Smooth muscle cell (in vitro differentiated cells): ENCODE data around the gene PACS2. TPM values are rescaled to one million over a fixed set of nuclear protein-coding genes. Genes with fewer than 3 reads are reported as not detected.

Source experiments
- DNase-seq: peaks from one replicate; lab custom pipeline; 2025; ENCODE audit not compliant: unreplicated experiment; lab: John Stamatoyannopoulos, UW
- H2AFZ ChIP-seq: fragments of 200-600 bp; sonication (generic); 2 replicates; pipeline ENCODE4 v1.6.0; 2016; ENCODE audit warnings: antibody characterized with exemption, low read depth, mild to moderate bottlenecking
- H3F3A ChIP-seq: fragments of 200-600 bp; sonication (generic); 2 replicates; pipeline ENCODE4 v1.6.0; 2017; ENCODE audit warnings: antibody characterized with exemption, low read depth
- H3K27ac ChIP-seq: fragments of 200-600 bp; sonication (generic); 2 replicates; pipeline ENCODE4 v1.5.1; 2016; ENCODE audit warnings: low read depth, mild to moderate bottlenecking
- H3K27me3 ChIP-seq: fragments of 200-600 bp; sonication (generic); 2 replicates; pipeline ENCODE4 v1.6.1; 2016; ENCODE audit warnings: low read depth, mild to moderate bottlenecking
- H3K36me3 ChIP-seq: fragments of 200-600 bp; sonication (generic); 2 replicates; pipeline ENCODE4 v1.5.1; 2016; ENCODE audit warnings: low read depth
- H3K4me1 ChIP-seq: fragments of 200-600 bp; sonication (generic); 2 replicates; pipeline ENCODE4 v1.5.1; 2016; ENCODE audit warnings: low read depth
- H3K4me2 ChIP-seq: fragments of 200-600 bp; sonication (generic); 2 replicates; pipeline ENCODE4 v1.6.0; 2016; ENCODE audit warnings: mild to moderate bottlenecking
- H3K4me3 ChIP-seq: fragments of 200-600 bp; sonication (generic); 2 replicates; pipeline ENCODE4 v1.5.1; 2016; ENCODE audit warnings: mild to moderate bottlenecking
- H3K79me2 ChIP-seq: fragments of 200-600 bp; sonication (generic); 2 replicates; pipeline ENCODE4 v1.6.0; 2016; ENCODE audit warnings: low read depth, mild to moderate bottlenecking
- H3K9ac ChIP-seq: fragments of 200-600 bp; sonication (generic); 2 replicates; pipeline ENCODE4 v1.6.0; 2016; ENCODE audit warnings: low read depth
- H3K9me3 ChIP-seq: fragments of 200-600 bp; sonication (generic); replicated peaks from 2 replicates; pipeline ENCODE4 v1.5.1; 2016; ENCODE audit warnings: low read depth
- H4K20me1 ChIP-seq: fragments of 200-600 bp; sonication (generic); 2 replicates; pipeline ENCODE4 v1.6.0; 2016; ENCODE audit warnings: low read depth
- WGBS: methylation state at CpG from one replicate; pipeline ENCODE4 v1.1.7; 2016; ENCODE audit warnings: low lambda C conversion rate; 5-methylcytosine and 5-hydroxymethylcytosine counted together
- polyA plus RNA-seq: library from polyadenylated mRNA; unstranded; fragments of >200 nt; fragmentation: Nextera tagmentation; extraction: Ambion mirVana; gene quantifications from 2 replicates; pipeline ENCODE4 v1.2.1, GENCODE V29; 2016
- total RNA-seq: library from RNA; depleted of rRNA; stranded (reverse); fragments of >200 nt; gene quantifications from 2 replicates; pipeline ENCODE4 v1.2.3, GENCODE V29; 2014
- TF ChIP-seq, protein P1 (sequence below): fragments of 200-600 bp; sonication (generic); IDR thresholded peaks from 2 replicates; pipeline ENCODE4 v1.5.1; 2017; ENCODE audit warnings: borderline replicate concordance, mild to moderate bottlenecking, antibody characterized with exemption; ENCODE audit not compliant: insufficient read depth, poor library complexity, severe bottlenecking

The PACS2 gene
- total and polyA plus RNA-seq, 2 experiments from 2014 or later = 36.9 to 49.1 TPM

DNA sequence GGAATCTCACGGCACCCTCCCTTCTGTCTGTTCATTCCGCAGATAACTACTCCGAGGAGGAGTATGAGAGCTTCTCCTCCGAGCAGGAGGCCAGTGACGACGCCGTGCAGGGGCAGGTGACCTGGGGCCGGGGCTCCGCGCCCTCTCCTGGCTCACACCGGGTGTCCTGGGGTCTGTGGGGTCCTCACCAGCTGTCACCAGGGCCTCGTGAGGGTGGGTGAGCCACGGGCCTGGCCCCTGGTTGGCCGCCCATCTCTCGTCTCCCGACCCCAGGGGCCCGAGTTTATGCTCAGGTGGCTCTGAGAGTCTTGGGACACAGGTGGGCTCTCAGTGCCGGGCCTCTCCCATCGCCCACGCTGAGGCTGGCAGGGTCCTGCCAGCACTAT, 53.5 kb downstream of the PACS2 start:
- no peak for DNase-seq
- no peaks in the 10 kb centered on the region for H3K79me2 ChIP-seq
- no peaks in the 10 kb centered on the region for H3K9me3 ChIP-seq
- H3K27ac ChIP-seq = no peak overlapping the region
- H2AFZ ChIP-seq = no peak overlapping the region
- WGBS = 98% methylated on average over 20 of the region's 20 CpGs
- no peaks in the 10 kb centered on the region for H3F3A ChIP-seq
- H3K36me3 ChIP-seq = no peaks in the 10 kb centered on the region
- no peak overlapping the region for H3K9ac ChIP-seq
- H3K27me3 ChIP-seq = no peaks in the 10 kb centered on the region
- H4K20me1 ChIP-seq = no peaks in the 10 kb centered on the region
- TF ChIP-seq, protein P1, sequence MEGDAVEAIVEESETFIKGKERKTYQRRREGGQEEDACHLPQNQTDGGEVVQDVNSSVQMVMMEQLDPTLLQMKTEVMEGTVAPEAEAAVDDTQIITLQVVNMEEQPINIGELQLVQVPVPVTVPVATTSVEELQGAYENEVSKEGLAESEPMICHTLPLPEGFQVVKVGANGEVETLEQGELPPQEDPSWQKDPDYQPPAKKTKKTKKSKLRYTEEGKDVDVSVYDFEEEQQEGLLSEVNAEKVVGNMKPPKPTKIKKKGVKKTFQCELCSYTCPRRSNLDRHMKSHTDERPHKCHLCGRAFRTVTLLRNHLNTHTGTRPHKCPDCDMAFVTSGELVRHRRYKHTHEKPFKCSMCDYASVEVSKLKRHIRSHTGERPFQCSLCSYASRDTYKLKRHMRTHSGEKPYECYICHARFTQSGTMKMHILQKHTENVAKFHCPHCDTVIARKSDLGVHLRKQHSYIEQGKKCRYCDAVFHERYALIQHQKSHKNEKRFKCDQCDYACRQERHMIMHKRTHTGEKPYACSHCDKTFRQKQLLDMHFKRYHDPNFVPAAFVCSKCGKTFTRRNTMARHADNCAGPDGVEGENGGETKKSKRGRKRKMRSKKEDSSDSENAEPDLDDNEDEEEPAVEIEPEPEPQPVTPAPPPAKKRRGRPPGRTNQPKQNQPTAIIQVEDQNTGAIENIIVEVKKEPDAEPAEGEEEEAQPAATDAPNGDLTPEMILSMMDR = no peak
- no peak overlapping the region for H3K4me3 ChIP-seq
- no peaks in the 10 kb centered on the region for H3K4me1 ChIP-seq
- H3K4me2 ChIP-seq = no peak overlapping the region

DNA sequence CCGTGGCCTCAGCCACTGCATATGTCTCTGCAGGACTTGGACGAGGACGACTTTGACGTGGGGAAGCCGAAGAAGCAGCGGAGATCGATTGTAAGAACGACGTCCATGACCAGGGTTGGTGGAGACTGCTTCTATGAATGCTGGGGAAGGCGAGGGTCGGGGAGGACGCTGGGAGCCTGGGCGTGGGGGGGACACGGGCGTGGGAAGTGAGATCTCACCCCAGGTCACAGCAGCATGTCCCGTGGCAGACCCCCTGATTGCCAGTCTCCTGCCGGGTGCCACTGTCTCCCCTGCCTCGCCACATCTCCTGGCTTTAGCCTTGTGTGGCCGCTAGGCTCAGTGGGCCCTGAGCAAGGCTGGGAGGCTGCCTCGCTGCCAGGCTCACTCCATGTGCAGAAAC, 53.9 kb downstream of the PACS2 start:
- TF ChIP-seq, protein P1 = no peak
- 95% methylated on average over 17 of the region's 20 CpGs for WGBS
- no peaks in the 10 kb centered on the region for H3K36me3 ChIP-seq
- no peaks in the 10 kb centered on the region for H3K79me2 ChIP-seq
- no peak overlapping the region for H3K9ac ChIP-seq
- DNase-seq = no peak
- no peaks in the 10 kb centered on the region for H4K20me1 ChIP-seq
- no peaks in the 10 kb centered on the region for H3K9me3 ChIP-seq
- no peaks in the 10 kb centered on the region for H3K27me3 ChIP-seq
- H3K4me2 ChIP-seq = no peak overlapping the region
- H3F3A ChIP-seq = no peaks in the 10 kb centered on the region
- H3K27ac ChIP-seq = no peak overlapping the region
- no peak overlapping the region for H2AFZ ChIP-seq
- no peaks in the 10 kb centered on the region for H3K4me1 ChIP-seq
- H3K4me3 ChIP-seq = no peak overlapping the region

DNA sequence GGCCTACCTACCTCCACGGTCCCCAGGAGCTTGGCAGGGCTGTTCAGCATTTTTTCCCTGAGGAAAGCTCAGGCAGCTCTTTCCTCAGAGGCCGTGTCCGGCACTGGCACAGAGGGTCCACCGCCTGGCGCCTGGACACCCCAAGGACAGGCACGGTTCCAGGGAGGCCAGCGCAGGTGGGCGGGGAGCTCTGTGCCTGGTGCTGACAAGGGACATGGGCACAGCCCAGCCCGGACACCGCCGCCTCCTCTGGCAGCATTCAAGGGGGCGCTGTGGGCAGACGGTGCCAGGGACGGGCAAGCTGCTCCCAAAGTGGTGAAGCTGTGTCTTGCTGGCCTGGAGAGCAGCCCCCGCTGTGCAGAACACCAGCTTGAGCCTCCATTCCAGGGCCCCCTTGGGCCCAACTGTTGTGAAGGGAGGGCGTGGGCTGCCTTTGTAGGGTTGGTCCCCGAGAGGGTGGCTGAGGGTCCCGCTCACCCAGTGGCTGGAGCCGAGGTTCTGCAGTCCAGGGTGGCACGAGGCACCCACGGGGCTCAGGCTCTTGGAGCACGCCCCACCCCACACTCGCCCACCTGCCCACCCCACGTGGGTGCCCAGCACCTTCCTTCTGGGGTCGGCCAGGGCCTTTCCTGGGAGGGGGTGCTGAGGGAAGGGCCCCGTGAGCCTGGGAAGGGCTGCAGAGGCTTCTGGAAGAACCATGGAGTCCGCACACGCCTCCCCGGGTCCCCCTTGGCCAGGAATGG, 54.5 kb downstream of the PACS2 start:
- Histone ChIP-seq H2AFZ (no peak overlapping the region), H3F3A (no peaks in the 10 kb centered on the region), H3K9me3 (no peaks in the 10 kb centered on the region), H3K36me3 (no peaks in the 10 kb centered on the region), H3K27ac (no peak overlapping the region), H3K4me3 (no peak overlapping the region), H4K20me1 (no peaks in the 10 kb centered on the region), H3K27me3 (no peaks in the 10 kb centered on the region), H3K4me2 (no peak overlapping the region), H3K9ac (no peak overlapping the region), H3K4me1 (no peaks in the 10 kb centered on the region), H3K79me2 (no peaks in the 10 kb centered on the region)
- no peak for DNase-seq
- TF ChIP-seq, protein P1 = no peak
- 97% methylated on average over 23 of the region's 29 CpGs for WGBS

DNA sequence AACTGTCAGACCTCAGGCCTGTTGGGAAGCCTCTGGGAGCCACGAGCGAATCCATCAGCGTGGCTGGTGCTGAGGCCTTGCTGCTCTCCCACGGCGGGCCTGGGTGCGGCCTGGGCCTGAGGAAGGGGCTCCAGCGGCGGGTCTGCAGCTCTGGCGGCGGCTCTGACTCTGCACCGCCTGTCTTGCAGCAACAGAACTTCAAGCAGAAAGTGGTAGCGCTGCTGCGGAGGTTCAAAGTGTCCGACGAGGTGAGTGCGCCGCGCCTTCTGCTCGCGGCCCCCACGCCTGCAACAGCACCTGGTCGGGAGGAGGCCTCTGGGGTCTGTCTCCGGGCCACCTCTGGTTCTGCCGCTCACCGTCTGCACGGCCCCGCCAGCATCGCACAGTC, 55.1 kb downstream of the PACS2 start:
- no peak overlapping the region for H3K9ac ChIP-seq
- H3K9me3 ChIP-seq = no peaks in the 10 kb centered on the region
- no peak overlapping the region for H3K4me3 ChIP-seq
- H4K20me1 ChIP-seq = no peaks in the 10 kb centered on the region
- TF ChIP-seq, protein P1 = no peak
- H3K27me3 ChIP-seq = no peaks in the 10 kb centered on the region
- H3K27ac ChIP-seq = no peak overlapping the region
- H3F3A ChIP-seq = no peaks in the 10 kb centered on the region
- no peak for DNase-seq
- WGBS = 98% methylated on average over 28 of the region's 28 CpGs
- H3K4me2 ChIP-seq = no peak overlapping the region
- no peaks in the 10 kb centered on the region for H3K4me1 ChIP-seq
- H3K79me2 ChIP-seq = no peaks in the 10 kb centered on the region
- H3K36me3 ChIP-seq = no peaks in the 10 kb centered on the region
- no peak overlapping the region for H2AFZ ChIP-seq
